Esophagus muscularis mucosa (tissue), 3 donors: ENCODE measurements around the gene METTL16.

Experiments used
- CTCF ChIP-seq, 3 experiments: fragments of 200-600 bp in 2 of 3; fragments of 450-650 bp in 1 of 3; sonication (generic) in 2 of 3; IDR thresholded peaks; one replicate each; pipeline ENCODE4 v1.5.1; 2017 to 2019; ENCODE audit warnings: antibody characterized with exemption in 3 of 3, mild to moderate bottlenecking in 2 of 3, moderate library complexity in 1 of 3
- POLR2A ChIP-seq: fragments of 450-650 bp; IDR thresholded peaks from one replicate; pipeline ENCODE4 v1.6.1; 2017; ENCODE audit warnings: antibody characterized with exemption, moderate library complexity, mild to moderate bottlenecking, low read depth

DNA sequence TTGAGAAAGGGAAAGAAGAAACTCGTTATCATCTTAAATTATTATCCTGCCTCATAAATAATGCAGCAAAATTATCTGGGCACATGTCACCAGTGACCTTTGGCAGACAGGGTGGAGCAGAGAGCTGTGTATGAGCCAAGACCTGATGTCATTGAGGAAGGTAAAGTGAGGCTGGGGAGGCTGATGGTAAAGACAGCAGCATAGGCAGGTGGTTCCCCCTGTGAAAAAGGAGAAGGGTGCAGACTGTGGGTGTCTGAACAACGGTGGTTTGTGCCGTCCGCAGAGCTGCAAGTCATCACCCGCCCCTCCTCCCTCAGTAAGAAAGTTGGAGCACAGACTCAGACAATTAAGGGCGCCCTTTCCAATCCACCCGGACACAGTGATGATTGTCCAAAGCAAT, 30.8 kb upstream of the METTL16 start:
- TF ChIP-seq CTCF (IDR thresholded peaks at IDR 0.05) (no peak), POLR2A (no peak)
